Stimulated activated CD4-positive, alpha-beta T cell treated with anti-CD3 and anti-CD28 coated beads, Interleukin-12 subunit alpha, Interleukin-12 subunit beta, amount 100 ng/mL, for 24 hours (primary cell): ENCODE data around the gene SPTLC1.
"Not testable (repeated sequence)": the region's sequence is repeated elsewhere in the genome, so short reads cannot be mapped to it uniquely, and the experiment has no call there.

Experiments used
- DNase-seq, 2 experiments: peaks; one replicate each; pipeline ENCODE4 v3.0.0-alpha.2; 2020; ENCODE audit warnings: low read depth in 2 of 2

SPTLC1 gene, protein sequence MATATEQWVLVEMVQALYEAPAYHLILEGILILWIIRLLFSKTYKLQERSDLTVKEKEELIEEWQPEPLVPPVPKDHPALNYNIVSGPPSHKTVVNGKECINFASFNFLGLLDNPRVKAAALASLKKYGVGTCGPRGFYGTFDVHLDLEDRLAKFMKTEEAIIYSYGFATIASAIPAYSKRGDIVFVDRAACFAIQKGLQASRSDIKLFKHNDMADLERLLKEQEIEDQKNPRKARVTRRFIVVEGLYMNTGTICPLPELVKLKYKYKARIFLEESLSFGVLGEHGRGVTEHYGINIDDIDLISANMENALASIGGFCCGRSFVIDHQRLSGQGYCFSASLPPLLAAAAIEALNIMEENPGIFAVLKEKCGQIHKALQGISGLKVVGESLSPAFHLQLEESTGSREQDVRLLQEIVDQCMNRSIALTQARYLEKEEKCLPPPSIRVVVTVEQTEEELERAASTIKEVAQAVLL

DNA sequence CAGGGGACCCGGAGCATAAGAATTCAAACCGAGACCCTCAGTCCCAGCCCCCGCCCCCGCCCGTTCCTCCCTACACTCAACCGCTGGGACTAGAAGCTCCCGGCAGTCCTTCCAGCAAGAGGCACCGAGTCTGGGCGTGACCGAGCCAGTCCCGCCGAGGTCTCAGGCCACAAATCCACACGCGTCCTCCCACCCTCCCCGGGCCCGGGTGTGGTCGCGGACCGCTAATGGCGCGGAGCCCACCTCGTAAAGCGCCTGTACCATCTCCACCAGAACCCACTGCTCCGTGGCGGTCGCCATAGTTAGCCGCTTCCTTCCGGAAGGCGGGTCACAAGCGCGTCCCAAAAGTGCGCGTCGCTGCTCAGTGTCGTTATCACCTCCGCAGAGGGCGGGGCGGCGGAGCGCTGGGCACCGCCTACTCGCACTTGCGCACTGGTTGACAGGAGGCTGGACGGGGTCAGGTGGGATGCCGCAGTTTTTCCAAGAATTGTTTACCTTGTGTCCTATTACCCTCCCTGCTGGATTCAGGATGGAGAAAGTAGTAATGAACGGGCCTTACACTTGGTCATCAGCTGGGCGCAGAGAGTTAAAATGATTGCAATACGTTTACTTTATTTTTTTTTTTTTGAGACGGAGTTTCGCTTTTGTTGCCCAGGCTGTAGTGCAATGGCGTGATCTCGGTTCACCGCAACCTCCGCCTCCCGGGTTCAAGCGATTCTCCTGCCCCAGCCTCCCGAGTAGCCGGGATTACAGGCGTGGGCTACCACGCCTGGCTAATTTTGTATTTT lies at the start of gene SPTLC1:
TSS of gene SPTLC1 (minus strand) at position 343 of the 788 bp plus-strand sequence. CDS start at position 300, 43 bp downstream.
- DNase-seq: peak; percentile 85 to 91

DNA sequence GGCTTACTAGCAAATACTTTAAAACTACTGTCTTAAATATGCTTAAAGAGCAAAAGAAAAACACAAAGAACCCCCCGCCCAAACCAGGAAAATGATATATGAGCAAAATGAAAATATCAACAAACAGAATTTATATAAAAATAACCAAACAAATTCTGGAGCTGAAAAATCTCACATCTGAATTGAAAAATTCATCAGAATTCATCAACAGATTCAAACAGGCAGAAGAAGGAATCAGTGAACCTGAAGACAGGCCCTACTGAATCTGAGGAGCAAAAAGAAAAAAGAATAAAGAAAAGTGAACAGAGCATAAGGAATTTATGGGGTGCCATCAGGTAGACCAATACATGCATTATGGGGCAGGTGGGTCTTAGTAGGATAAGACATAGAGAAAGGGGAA lies 49.8 kb upstream of the SPTLC1 start:
- no peak for DNase-seq

DNA sequence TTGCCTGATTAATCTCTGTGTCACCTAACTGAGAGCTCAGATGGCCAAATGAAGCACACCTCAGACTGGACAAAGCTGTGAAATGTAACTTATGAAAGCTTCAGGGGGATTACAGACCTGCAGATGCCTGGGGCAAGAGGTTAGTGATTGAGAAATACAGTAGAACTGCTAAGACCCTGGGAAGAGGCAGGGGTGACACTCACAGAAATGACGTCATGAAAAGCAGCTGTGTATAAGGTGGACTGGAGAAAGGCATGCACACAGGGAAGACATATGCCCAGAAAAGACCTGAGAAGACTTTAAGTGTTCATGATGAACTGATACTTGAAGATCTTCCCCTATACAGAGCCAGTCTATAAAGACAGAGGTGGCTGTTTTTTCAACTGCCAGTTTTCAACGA lies 49.3 kb upstream of the SPTLC1 start:
- no peak for DNase-seq

DNA sequence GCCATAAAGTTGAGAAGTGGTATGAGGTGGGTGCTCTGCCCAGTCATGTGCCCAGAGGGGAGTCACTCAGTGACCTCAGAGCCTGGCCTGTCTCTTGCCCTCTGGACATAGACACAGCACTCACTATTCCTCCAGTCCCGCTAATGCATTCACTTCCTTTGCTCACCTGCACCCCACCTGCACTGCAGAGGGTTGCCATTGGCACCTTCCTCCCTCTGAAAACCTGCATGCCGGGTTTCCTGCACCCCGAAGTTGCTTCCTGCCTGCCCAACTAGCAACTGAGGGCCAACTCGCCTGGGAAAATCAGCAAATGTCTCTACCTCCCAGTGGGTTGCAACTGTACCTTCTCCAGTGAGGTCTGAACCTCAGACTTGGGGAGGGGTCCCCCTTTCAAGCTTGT lies 48.1 kb upstream of the SPTLC1 start:
- no peak for DNase-seq

DNA sequence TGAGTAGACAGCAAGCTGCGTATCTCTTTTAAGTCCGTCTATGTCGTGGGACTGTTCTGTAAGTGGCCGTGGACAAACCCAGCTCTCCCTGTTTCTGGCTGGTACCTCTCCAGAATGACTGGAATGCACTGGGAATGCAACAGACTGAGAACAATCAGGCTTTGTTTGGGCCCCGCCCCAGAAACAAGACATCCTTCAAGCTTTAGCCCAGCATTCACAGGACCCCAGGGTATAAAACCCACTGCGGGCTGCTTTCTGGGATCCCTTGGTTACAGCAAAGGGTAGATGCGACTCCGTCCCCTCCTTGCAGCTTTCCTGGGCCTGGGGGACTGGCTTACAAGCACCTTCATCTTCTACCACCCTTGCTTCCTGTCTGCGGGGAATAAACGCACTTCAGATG lies 45.6 kb upstream of the SPTLC1 start:
- no peak for DNase-seq

DNA sequence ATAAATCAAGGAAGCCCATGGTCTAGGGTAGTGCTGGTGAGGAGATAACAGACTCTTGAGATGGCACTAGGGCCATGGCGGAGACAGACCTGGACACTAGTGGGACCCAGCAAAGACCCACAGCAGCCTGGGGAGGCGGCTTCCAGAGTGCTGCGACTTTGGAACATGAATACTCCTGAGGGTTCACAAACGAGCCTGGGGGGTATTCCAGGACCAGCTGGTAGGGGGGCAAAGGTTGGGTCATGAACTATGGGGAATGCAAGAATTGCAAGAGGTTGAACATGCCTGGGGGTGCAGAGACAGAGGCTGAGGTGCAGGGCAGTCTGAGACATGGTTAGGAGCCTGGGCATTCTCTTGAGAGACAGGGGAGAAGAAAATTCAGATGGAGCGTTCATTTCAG lies 43.8 kb upstream of the SPTLC1 start:
- DNase-seq: no peak

DNA sequence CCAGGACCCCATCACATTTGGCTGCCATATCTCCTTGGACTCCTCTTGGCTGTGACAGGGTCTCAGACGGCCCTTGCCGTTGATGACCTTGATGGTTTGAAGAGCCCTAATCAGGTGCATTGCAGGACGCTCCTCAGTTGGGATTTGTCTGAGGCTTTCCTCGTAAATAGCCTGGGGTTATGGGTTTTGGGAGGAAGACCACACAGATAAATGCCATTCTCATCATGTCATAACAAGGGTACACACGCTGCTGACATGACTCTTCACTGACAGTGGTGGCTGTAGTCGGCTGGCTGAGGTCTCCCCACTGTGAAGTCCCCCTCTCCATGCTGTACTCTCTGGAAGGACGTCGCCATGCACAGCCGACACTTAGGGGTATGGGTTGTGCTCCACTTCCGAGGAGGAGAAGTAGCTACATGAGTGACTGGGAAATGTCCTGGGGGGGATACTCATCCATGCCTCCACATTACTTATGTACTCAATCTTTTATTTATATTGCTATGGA lies 42.9 kb upstream of the SPTLC1 start:
- DNase-seq: no peak

DNA sequence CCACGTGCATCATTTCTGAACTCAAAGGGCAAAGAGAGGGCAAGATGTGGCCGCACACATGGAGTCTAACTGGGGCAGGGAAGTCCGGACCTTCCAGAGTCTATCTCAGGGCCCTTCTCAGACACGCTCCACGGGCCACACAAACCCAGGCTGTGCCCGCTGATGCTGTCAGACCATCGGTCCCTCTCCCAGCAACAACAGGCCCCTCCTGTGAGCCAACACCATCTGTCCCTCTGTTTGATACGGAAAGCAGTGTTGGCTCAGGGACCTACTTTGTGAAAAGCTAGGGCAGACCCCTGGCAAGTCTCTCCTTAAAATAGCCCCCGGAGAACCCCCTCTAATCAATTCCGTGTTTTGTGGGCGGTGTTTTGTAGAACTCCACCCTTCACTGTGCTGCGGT lies 40.5 kb upstream of the SPTLC1 start:
- not testable (repeated sequence) for DNase-seq

DNA sequence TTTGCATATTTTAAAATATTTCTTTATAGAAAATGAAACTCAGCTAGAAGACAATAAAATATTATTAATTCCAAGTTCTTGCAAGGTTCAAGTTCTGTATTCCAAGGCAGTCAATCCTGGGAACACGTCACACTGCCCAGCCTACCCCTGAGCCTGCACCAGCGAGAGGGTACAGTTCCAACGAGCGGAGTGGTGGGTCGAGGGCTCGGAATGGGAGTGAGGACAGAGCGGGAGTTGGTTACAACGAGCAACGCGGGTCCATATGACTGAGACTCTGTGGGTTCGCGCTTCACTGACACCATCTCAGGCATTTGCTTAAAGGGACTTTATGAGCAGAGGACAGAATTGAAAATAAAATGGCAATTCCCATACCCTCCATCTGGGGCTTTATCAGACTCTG lies 40.0 kb upstream of the SPTLC1 start:
- DNase-seq: no peak

DNA sequence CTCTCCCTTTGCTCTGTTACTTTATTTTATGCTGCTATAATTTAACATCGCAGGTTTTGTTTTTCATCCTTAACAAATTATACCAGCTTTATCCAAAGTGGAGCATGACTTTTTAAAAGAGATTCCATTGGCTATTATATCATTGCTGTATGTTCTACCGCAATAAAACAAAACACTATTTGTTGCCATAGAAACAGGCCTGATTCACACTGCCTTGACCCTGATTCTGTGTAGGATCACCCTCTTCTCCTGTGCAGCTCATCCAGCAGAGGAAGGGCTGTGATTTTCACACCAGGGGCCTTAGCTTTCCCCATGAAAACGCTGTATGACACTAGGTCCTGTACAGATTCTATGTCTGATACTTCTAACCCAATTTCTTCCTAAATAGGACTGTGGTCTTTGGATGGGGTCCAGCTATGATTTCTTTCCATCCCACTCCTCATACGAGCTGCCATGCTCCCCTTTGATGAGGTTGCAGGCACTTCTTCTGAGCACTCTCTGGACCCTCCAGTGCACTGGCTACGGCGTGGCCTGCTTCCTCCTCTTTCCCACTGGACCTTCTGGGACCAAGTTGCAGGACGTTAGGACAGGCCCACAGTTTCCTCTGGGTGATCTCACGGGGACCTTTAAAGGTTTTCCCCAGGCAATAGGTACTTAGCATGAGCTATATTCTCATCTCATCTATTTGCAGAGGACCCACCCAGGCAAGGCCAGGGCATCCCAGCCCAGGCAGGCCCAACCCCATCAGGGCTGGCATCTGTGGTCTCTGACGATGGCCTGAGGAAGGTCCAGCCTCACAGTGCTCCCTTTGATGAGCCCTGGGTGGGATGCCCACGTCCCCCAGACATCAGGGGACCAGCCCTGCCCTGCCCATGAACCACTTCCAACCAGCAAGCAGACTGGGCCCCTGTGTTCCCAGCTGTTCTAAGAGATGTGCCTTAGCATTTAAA lies 38.5 kb upstream of the SPTLC1 start:
- not testable (repeated sequence) for DNase-seq

DNA sequence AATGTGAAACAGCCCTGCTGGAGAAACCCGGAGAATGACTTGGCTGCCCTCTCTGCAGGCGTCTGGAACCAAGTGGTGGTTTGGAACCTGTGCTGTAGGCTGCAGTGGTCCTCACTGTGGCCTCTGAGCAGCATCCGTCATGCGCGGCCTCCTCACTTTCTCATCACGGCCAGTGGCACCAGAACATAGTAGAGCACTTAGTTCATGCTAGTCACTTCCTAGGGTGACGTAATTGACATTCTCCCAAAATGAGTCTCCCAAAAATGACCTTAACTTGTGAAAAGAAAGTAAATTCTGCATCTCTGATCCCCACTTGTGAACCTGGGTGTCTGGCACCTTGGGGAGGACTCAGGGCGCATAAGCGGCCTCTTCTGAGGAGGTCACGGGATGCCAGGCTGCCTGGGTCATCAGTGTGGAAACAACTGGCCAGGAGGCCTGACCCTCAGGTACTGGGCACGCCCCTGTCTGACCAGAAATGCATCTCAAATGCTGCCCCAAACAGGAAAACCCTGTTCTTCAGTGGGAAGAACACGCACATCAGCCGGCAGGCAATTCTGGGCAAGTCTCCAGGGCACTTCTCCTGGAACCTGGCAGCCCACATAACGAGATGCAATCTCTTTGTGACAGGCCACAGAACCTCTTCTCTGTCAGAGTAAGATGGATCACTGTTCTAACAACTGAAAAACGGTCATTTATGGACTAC lies 36.6 kb upstream of the SPTLC1 start:
- DNase-seq: no peak

DNA sequence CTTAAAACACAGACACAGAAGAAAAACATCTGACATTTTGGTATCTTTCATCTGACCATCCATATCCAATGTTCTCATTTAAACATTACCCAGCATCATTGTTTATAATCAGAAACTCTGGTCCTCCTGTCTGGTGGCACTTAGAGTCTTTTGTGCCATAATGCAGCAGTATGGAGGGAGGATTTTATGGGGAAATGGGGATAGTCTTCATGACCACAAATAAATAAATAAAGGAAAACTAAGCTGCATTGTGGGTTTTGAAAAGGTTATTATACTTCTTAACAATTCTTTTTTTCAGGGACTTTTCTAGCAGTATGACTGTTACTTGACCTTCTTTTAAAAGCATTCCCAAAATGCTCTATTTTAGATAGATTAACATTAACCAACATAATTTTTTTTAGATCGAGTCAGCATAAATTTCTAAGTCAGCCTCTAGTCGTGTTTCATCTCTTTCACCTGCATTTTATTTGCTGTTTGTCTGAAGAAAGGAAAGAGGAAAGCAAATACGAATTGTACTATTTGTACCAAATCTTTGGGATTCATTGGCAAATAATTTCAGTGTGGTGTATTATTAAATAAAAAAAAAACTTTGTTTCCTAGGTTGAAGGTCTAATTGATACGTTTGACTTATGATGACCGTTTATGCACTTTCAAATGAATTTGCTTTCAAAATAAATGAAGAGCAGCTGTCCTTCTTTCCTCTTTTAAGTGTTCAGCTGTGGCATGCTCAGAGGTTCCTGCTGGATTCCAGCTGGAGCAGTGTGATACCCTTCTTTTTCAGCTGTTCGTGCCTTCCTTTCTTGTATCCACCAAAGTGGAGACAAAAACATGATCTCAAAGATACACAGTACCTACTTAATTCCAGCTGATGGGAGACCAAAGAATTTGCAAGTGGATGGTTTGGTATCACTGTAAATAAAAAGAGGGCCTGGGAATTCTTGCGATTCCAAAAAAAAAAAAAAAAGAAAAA lies 35.6 kb upstream of the SPTLC1 start:
- DNase-seq: not testable (repeated sequence)

DNA sequence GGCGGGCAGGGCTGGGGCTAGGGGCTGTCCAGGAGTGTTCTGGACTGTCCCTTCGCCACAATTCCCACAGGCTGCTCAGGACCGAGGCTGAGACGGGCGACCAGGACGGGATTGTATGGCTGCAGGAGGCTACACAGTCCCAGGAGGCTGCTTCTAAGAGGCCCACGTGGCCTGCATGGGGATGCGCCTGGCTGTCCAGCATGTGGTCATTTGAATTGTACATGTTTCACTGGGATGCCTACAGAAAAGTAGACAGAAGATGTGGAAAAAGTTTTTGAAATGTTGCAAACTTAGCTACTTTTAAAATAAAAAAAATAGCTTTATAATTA lies 32.6 kb upstream of the SPTLC1 start:
- DNase-seq: no peak

DNA sequence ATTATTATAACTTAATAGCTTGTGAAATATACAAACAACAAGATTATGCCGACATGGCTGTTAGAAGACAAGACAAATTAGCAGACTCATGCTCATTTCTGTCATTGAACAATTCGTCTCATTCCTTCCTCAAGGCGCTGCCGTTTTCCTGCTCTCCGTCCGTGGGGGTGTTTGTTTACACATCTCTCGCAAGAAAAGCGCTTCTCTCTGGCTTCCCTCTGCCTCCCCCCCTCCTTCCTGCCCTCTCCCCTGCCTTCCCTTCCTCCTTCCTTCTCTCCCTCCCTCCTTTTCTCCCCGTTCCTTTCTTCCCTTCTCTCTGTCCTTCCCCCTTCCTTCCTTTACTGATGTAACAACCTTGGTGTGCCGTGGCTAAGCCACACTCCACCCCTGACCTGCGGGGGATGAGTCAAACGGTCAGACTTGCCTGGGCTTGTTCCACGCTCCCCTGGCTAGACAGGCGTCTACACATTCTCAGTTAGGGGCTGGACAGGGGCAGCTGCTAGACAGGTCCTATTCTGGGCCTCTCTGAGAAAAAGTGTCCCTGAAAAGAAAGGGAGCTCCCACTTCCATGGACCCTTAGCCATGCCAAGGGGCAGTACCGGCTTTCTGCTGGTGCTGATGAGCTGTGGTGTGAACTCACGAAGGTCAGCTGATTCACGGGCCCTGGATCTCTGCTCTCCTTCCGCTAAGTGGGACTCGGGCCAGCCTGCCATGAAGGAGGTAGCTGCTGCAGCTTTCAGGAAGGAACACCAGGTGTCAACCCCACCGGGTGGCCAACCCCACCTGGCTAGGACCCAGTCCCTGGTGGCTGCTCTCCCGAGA lies 32.0 kb upstream of the SPTLC1 start:
- no peak for DNase-seq

DNA sequence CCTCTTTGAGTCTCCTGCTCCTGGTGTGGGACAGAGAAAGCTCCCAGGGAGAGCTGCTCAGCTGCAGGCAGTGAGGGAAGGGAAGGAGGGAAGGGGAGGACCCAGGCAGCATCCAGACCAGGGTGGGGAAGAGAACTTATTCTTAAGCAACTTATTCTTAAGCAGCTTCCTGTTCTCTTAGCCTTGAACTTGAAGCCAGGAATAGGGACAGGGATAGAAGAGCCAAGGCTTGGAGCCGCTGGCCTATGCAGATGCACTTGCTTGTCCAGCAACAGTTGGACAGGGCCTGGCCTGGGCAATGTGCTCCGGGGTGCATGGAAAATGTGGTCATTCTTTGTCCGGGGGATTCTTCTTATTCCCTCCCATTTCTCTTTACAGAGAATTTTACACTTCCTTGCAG lies 31.4 kb upstream of the SPTLC1 start:
- no peak for DNase-seq

DNA sequence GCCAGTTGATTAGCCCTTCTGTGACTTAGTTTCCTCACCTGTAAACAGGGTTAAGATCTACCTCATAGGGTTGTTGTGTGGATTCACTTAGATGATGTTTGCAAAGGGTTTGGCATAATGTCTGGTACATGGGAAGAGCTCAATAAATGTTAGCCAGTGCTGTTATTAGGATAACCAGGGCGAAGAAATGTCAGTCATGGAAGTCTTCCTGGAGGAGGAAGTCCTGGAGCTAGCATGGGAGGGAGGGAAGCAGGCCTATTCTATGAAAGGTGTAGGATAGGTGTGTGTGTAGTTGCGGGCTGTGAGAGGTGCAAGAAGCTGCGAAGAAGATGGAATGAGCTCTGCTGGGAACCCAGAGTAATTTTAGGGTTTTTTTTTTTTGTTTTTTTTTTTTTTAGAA lies 30.6 kb upstream of the SPTLC1 start:
- not testable (repeated sequence) for DNase-seq

DNA sequence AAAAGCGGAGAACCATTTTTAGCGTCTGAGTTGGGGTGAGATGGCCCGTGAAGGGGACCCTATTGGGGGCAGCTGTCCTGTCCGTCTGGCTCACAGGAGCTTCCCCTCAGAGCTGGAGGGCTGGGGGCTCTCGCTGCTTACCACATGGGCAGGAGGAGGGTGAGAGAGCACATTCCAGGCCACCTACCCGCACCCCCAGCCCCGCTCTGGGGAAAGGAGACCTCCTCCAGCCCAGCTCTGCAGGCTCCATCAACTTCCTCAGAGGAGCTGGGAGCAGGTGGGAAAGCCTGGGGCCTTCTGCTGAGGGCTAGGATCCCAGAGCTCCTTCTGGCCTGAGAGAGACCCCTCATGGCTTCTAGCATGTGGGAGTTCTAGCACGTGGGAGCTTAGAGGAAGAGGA lies 27.1 kb upstream of the SPTLC1 start:
- DNase-seq: no peak

DNA sequence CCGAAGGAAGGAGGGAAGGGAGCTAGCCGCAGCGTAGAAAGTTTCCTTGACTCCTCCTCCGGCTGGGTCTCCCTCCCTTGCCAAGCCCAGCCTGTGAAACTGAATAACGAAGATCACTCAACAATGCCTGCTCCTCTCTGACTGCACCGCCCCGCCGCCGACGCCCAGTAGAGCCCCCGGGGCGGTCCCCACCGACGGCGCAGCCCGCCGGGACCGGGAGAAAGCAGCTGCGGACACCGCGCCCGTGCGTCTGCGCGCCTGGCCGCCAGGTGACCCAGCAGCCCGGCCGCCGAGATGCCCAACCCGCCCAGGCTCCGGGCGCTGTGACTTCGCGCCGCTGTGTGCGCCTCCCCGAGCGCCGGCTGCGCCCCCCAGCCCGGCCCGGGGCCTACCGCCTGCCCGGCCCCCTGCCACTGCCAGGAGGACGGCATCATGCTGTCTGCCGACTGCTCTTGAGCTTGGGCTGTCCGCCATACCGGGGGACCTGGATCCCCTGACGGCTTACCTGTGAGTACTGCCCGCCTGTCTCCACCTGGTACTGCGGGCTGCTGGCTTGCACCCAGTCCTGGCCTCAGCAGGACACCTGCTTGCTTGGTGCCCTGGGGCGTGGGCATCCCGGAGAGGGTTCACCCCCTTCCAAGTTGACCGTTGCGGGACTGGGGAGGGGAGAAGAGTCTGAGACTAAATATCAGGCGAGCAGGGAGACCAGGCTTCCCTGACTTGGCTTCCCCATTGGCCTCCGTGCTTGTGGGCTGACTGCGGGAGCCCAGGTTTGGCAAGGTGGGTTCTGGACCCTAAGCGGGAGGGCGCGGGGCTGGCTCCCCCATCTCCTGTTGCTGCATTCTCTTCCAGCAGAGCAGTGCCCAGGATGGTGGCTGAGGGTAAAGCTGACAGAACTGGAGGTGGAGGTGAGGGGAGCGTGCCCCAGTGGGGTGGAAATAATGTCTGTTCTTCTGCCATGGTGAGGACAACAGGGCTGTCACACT lies 26.2 kb upstream of the SPTLC1 start:
- no peak for DNase-seq
